Putamen (tissue), 1 donor: ENCODE data around the gene LURAP1L.
"Not testable (repeated sequence)": the region's sequence is repeated elsewhere in the genome, so short reads cannot be mapped to it uniquely, and the experiment has no call there.

Experiments used
- DNase-seq: peaks from one replicate; pipeline ENCODE4 v3.0.0-alpha.2; 2016; ENCODE audit warnings: low spot score

Gene LURAP1L

DNA sequence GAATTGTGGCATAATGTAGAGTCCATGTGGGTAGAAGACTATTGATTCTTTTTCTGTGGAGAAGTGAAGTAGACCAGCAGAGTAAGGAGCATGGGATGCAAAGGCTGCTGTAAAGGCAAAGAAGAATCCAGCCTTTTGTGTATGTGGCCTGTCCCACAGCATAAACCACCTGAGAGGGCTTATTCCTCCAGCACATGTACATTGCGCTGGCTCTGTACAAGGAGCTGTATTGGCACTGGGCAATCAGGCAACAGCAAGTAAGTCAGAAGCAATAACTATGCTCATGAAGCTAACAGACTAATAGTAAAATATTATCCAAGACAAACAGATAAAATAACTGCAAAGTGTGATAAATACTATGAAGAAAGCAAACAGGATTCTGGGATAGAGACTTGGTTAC lies 86.2 kb downstream of the LURAP1L start:
- DNase-seq: no peak

DNA sequence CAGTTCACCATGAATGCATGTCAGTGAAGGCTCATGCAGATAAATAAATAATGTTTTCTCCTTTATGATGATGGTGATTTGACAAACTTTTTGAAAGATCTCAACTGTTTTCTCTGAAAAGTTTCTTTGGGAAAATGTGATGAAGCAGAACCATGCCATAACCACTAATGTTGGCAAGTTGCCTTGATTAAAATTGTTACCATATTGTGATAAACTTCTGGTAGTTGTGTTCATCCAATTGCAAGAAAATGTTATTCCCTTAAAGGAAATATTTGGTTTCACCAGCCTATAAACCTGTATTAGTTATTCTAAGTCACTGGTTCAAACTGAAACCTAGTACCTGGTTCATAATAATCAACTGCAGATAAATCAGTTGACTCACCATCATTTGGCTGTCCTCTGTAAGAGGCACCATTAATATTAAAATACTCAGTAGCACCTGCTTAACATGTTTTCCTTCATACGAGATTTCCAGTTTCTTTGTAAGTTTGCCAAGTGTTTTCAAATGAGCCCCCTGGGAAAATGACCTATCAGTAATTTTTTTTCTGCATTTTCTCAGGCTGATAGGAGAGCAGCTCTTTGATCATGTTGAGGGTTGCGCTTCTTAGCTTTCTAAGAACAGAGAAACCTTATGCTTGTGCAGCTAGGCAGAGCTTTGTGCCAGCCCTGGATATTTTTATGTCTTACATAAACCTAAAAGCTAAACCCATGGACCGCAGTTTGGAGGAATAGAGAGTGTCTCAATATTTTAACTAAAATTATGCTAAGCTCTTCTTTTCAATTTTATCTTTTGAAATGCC lies 88.0 kb downstream of the LURAP1L start:
- no peak for DNase-seq

DNA sequence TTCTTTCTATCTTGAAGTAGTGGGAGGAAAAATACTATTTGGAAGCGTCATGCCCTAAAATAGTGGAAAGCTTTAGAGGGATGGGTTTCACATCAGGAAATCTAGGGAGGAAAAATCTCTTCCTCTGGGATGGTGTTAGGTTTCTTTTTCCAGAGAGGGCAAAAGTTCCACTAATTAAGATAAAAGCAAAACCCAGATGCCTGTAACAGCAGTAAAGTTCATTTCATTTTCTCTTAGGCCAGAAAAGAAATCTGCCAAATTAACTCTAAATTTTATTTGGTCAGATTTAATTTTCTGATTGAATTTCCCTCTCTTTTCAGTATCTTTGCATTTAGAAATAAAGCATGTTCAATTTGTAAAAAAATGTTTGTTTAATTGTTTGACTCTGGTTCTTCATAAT lies 88.8 kb downstream of the LURAP1L start:
- DNase-seq: no peak

DNA sequence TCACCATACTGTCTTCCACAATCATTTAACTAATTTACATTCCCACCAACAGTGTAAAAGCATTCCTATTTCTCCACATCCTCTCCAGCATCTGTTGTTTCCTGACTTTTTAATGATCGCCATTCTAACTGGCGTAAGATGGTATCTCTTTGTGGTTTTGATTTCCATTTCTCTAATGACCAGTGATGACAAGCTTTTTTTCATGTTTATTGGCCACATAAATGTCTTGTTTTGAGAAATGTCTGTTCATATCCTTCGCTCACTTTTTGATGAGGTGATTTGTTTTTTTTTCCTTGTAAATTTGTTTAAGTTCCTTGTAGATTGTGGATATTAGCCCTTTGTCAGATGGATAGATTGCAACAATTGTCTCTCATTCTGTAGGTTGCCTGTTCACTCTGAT lies 90.6 kb downstream of the LURAP1L start:
- DNase-seq: not testable (repeated sequence)
